HG03045 (cell line): ENCODE results near the gene IGIP.

ENCODE experiments used
- ATAC-seq: cut with Tn5 transposase; IDR thresholded peaks from one replicate; pipeline ENCODE4 v1.9.1; 2021; ENCODE audit warnings: mild to moderate bottlenecking, moderate library complexity; ENCODE audit not compliant: unreplicated experiment

The IGIP gene

GRCh38 chr5:140125637-140126036 is at the start of gene IGIP:
IGIP (plus strand) TSS chr5:140125937; CDS start chr5:140128477, 2,540 bp downstream.
- ATAC-seq = no peak

GRCh38 chr5:140076142-140076541 is 49.6 kb upstream of the IGIP start:
- ATAC-seq = no peak

GRCh38 chr5:140076788-140077187 is 48.9 kb upstream of the IGIP start:
- ATAC-seq = no peak

- no peak for ATAC-seq
Observed at GRCh38 chr5:140083120-140083519, 42.6 kb upstream of the IGIP start.

- ATAC-seq = no peak
Observed at GRCh38 chr5:140083650-140084049, 42.1 kb upstream of the IGIP start.

- no peak for ATAC-seq
Observed at GRCh38 chr5:140084541-140084940, 41.2 kb upstream of the IGIP start.

- ATAC-seq = no peak
Observed at GRCh38 chr5:140090251-140090650, 35.5 kb upstream of the IGIP start.

GRCh38 chr5:140093179-140093578 is 32.6 kb upstream of the IGIP start:
- ATAC-seq = no peak

GRCh38 chr5:140093866-140094265 is 31.9 kb upstream of the IGIP start:
- no peak for ATAC-seq

- no peak for ATAC-seq
Observed at GRCh38 chr5:140094889-140095288, 30.8 kb upstream of the IGIP start.

GRCh38 chr5:140101179-140101578 is 24.6 kb upstream of the IGIP start:
- no peak for ATAC-seq

GRCh38 chr5:140103154-140103553 is 22.6 kb upstream of the IGIP start:
- ATAC-seq = no peak

- ATAC-seq = no peak
Observed at GRCh38 chr5:140104100-140104499, 21.6 kb upstream of the IGIP start.

- ATAC-seq = no peak
Observed at GRCh38 chr5:140106101-140106500, 19.6 kb upstream of the IGIP start.

GRCh38 chr5:140106805-140107311 is 18.9 kb upstream of the IGIP start:
- no peak for ATAC-seq

- ATAC-seq = peak; percentile 92
Observed at GRCh38 chr5:140107312-140108092, 18.2 kb upstream of the IGIP start.

- no peak for ATAC-seq
Observed at GRCh38 chr5:140108093-140109017, 17.4 kb upstream of the IGIP start.

GRCh38 chr5:140109018-140109758 is 16.5 kb upstream of the IGIP start:
- no peak for ATAC-seq

- ATAC-seq = no peak
Observed at GRCh38 chr5:140109759-140110645, 15.7 kb upstream of the IGIP start.

- ATAC-seq = no peak
Observed at GRCh38 chr5:140110646-140110957, 15.1 kb upstream of the IGIP start.
